Endodermal cell (in vitro differentiated cells): ENCODE measurements around the gene CCDC192. TPM values are rescaled to one million over a fixed set of nuclear protein-coding genes. Genes with fewer than 3 reads are reported as not detected.

Experiments
- DNase-seq: peaks from one replicate; pipeline ENCODE4 v3.0.0-alpha.2; 2017
- H3K27ac ChIP-seq: 2 replicates; pipeline ENCODE4 v1.5.1; 2013; ENCODE audit warnings: mild to moderate bottlenecking, low read depth, low read length, moderate library complexity
- H3K27me3 ChIP-seq: 2 replicates; pipeline ENCODE4 v1.6.1; 2013; ENCODE audit warnings: mild to moderate bottlenecking, low read length, moderate library complexity; ENCODE audit not compliant: insufficient read depth, control insufficient read depth, poor library complexity, severe bottlenecking
- H3K36me3 ChIP-seq: 2 replicates; pipeline ENCODE4 v1.7.0; 2013; ENCODE audit warnings: mild to moderate bottlenecking, low read length, moderate library complexity; ENCODE audit not compliant: control insufficient read depth, insufficient read depth
- H3K4me1 ChIP-seq: one replicate; pipeline ENCODE4 v1.7.0; 2013; ENCODE audit warnings: low read length; ENCODE audit not compliant: control insufficient read depth, insufficient read depth
- H3K4me3 ChIP-seq: 2 replicates; pipeline ENCODE4 v1.5.1; 2013; ENCODE audit warnings: mild to moderate bottlenecking, low read length, moderate library complexity
- H3K9ac ChIP-seq: 2 replicates; pipeline ENCODE4 v1.6.1; 2013; ENCODE audit warnings: mild to moderate bottlenecking, low read length, moderate library complexity; ENCODE audit not compliant: poor library complexity, severe bottlenecking; ENCODE audit errors: extremely low read depth
- H3K9me3 ChIP-seq: 2 replicates; pipeline ENCODE4 v1.6.1; 2013; ENCODE audit warnings: mild to moderate bottlenecking, low read length, moderate library complexity; ENCODE audit not compliant: control insufficient read depth
- H3K27ac Mint-ChIP-seq: 2 replicates; pipeline ENCODE4 v1.8.0; 2020; ENCODE audit warnings: mixed read lengths
- H3K27me3 Mint-ChIP-seq: 2 replicates; pipeline ENCODE4 v1.8.0; 2021; ENCODE audit warnings: mild to moderate bottlenecking, mixed read lengths; ENCODE audit not compliant: insufficient read depth
- H3K36me3 Mint-ChIP-seq: 2 replicates; pipeline ENCODE4 v1.8.0; 2020; ENCODE audit warnings: low read depth, mixed read lengths
- H3K4me1 Mint-ChIP-seq: 2 replicates; pipeline ENCODE4 v1.8.0; 2020; ENCODE audit warnings: mixed read lengths
- H3K4me3 Mint-ChIP-seq: 2 replicates; pipeline ENCODE4 v1.8.0; 2020; ENCODE audit warnings: mild to moderate bottlenecking, moderate library complexity, mixed read lengths
- H3K9me3 Mint-ChIP-seq: 2 replicates; pipeline ENCODE4 v1.8.0; 2020; ENCODE audit warnings: mild to moderate bottlenecking, mixed read lengths
- WGBS, 2 experiments: methylation state at CpG; one replicate each; pipeline versions ENCODE4 v1.1.5 to v1.1.7; 2013; ENCODE audit warnings: missing lambda C conversion rate in 2 of 2, mixed read lengths in 1 of 2; ENCODE audit not compliant: insufficient coverage in 1 of 2, insufficient read length in 1 of 2; 5-methylcytosine and 5-hydroxymethylcytosine counted together
- total RNA-seq, 2 donors: library from RNA; stranded (reverse); fragmentation: NEBNext Ultra II Directional in 1 of 2; extraction: Animal tissue kit (Norgen Biotek cat#: 25700) in 1 of 2; gene quantifications; 2 replicates in 1 of 2; 3 replicates in 1 of 2; pipeline ENCODE4 v1.2.1, GENCODE V29; 2021
- TF ChIP-seq, protein P1 (sequence below): fragments of 200-600 bp; sonication (generic); conservative IDR thresholded peaks from 2 replicates; pipeline ENCODE4 v1.5.0; 2021; ENCODE audit warnings: antibody characterized with exemption, mild to moderate bottlenecking

Gene CCDC192
- total RNA-seq, 2 donors from 2014 or later: 0.48 to 1.3 TPM

DNA sequence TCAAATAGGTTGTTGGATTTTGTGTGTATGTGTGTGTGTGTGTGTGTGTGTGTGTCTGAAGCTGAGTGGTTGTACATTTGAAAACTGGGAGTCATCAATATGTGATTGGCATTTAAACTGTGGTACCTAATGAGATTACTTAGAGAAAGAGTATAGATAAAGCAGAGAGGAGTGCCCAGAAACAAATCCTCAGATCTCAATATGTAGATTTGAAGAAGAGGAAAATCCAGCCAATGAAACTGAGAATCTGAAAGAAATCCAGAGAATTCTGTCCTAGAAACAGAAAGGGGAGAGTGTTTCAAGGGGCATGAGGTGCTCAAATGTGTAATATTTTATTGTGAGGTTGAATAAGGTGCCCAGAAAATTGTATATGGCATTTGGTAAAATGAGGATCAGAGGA, 66.2 kb downstream of the CCDC192 start:
- Histone ChIP-seq H3K9ac (no peak overlapping the region), H3K27ac (no peak overlapping the region), H3K4me3 (no peak overlapping the region), H3K27me3 (no peaks in the 10 kb centered on the region), H3K9me3 (no peaks in the 10 kb centered on the region), H3K36me3 (no peaks in the 10 kb centered on the region), H3K4me1 (no peaks in the 10 kb centered on the region)
- H3K4me3 Mint-ChIP-seq: no peak overlapping the region
- H3K27ac Mint-ChIP-seq: no peak overlapping the region
- H3K27me3 Mint-ChIP-seq: no peaks in the 10 kb centered on the region
- TF ChIP-seq, protein P1, sequence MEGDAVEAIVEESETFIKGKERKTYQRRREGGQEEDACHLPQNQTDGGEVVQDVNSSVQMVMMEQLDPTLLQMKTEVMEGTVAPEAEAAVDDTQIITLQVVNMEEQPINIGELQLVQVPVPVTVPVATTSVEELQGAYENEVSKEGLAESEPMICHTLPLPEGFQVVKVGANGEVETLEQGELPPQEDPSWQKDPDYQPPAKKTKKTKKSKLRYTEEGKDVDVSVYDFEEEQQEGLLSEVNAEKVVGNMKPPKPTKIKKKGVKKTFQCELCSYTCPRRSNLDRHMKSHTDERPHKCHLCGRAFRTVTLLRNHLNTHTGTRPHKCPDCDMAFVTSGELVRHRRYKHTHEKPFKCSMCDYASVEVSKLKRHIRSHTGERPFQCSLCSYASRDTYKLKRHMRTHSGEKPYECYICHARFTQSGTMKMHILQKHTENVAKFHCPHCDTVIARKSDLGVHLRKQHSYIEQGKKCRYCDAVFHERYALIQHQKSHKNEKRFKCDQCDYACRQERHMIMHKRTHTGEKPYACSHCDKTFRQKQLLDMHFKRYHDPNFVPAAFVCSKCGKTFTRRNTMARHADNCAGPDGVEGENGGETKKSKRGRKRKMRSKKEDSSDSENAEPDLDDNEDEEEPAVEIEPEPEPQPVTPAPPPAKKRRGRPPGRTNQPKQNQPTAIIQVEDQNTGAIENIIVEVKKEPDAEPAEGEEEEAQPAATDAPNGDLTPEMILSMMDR: no peak
- peaks cover 5% of the 10 kb centered on the region for H3K4me1 Mint-ChIP-seq
- H3K9me3 Mint-ChIP-seq: no peaks in the 10 kb centered on the region
- no peak for DNase-seq
- no peaks in the 10 kb centered on the region for H3K36me3 Mint-ChIP-seq

DNA sequence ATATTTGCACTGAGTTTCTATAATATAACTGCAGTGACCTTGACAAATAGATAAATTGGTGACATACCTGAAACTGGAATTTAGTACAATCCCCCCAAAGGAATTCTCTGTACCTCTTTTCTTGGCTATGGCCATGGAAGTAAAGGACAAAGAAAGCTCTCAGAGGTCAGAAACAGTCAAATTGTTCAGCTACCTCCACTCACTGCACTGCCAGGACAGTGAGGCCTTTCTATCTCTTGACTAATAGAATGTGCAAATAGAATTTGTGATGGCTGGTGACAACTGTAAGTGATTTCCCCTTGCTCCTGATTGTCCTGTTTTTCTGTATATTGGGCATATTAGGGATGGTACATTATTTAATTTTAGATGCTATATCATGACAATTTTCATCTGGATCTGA, 67.1 kb downstream of the CCDC192 start:
- Histone ChIP-seq H3K4me3 (no peak overlapping the region), H3K27me3 (no peaks in the 10 kb centered on the region), H3K27ac (no peak overlapping the region), H3K9me3 (no peaks in the 10 kb centered on the region), H3K4me1 (no peaks in the 10 kb centered on the region), H3K9ac (no peak overlapping the region), H3K36me3 (no peaks in the 10 kb centered on the region)
- Mint-ChIP-seq H3K36me3 (no peaks in the 10 kb centered on the region), H3K27me3 (no peaks in the 10 kb centered on the region), H3K9me3 (peaks cover 3% of the 10 kb centered on the region), H3K4me3 (no peak overlapping the region), H3K27ac (no peak overlapping the region), H3K4me1 (peaks cover 5% of the 10 kb centered on the region)
- no peak for DNase-seq
- TF ChIP-seq, protein P1: no peak

DNA sequence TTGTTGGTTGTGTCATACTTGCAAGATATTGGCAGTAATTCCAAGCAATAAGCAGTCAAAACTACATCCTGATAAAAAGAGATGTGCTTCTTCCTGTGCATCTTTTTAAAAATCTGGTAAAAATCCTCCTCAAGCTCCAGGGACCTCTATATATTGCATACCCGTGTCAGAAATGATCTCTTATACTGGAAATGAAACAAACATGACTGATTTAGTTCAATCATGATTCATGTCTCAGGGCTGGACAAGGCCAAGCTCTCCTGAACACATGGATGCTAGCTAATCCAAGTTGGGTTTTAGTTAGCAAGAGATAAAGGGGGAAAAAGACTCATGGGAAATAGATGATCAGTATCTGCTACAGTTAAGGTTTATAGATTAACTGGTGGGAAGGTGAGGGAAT, 69.3 kb downstream of the CCDC192 start:
- no peaks in the 10 kb centered on the region for H3K9me3 ChIP-seq
- Mint-ChIP-seq H3K4me1 (no peaks in the 10 kb centered on the region), H3K9me3 (peaks cover 19% of the 10 kb centered on the region), H3K4me3 (no peak overlapping the region), H3K27ac (no peak overlapping the region), H3K27me3 (no peaks in the 10 kb centered on the region), H3K36me3 (peaks cover 2% of the 10 kb centered on the region)
- H3K27me3 ChIP-seq: no peaks in the 10 kb centered on the region
- 93 to 100% methylated on average over 1 of the region's 1 CpG for WGBS, 2 experiments
- TF ChIP-seq, protein P1: no peak
- no peak overlapping the region for H3K9ac ChIP-seq
- no peak for DNase-seq
- H3K36me3 ChIP-seq: no peaks in the 10 kb centered on the region
- no peaks in the 10 kb centered on the region for H3K4me1 ChIP-seq
- no peak overlapping the region for H3K27ac ChIP-seq
- no peak overlapping the region for H3K4me3 ChIP-seq
